ENCODE measurements around the gene JAG1.

- TF ChIP-seq POLR2A (IDR thresholded peaks at IDR 0.05): no peak
- no peak for TF ChIP-seq CTCF (IDR thresholded peaks at IDR 0.05)
Measured at GRCh38 chr20:10705801-10706459, 32.1 kb upstream of the JAG1 start.

Data from testis (tissue), 2 donors.